ENCODE data around the gene CKAP4. TPM values are rescaled to one million over a fixed set of nuclear protein-coding genes. Genes with fewer than 3 reads are reported as not detected.

The CKAP4 gene
- total and polyA plus RNA-seq, 2 of the 13 experiments (the other 11 are each of a cell fraction or from before 2014, with no cell fraction given) = 39.2 to 70.2 TPM

GRCh38 chr12:106281056-106281782 lies 33.4 kb upstream of the CKAP4 start (continued):
- TF ChIP-seq ZNF512B (CRISPR knock-in tag; IDR thresholded peaks at IDR 0.05; ENCODE audit: borderline replicate concordance) (no peak), PLRG1 (conservative IDR thresholded peaks at IDR 0.05) (no peak), HIVEP1 (CRISPR knock-in tag; IDR thresholded peaks at IDR 0.05) (no peak), ARNT (IDR thresholded peaks at IDR 0.05) (no peak), RERE (CRISPR knock-in tag; IDR thresholded peaks at IDR 0.05; ENCODE audit: low read depth) (peak; percentile 50; the same call in 1 of the 2 replicates), RXRB (CRISPR knock-in tag; IDR thresholded peaks at IDR 0.05; ENCODE audit: borderline replicate concordance) (peak; percentile 57; the same call in 1 of the 2 replicates), BORCS8-MEF2B (CRISPR knock-in tag; IDR thresholded peaks at IDR 0.05) (no peak), ELF3 (CRISPR knock-in tag; IDR thresholded peaks at IDR 0.05) (0 out of 2 replicates have a peak, but pooled peaks have one; percentile 22), ATAD3A (CRISPR knock-in tag; IDR thresholded peaks at IDR 0.05) (no peak), FOSL1 (CRISPR knock-in tag; IDR thresholded peaks at IDR 0.05; ENCODE audit: borderline replicate concordance) (no peak), HNF4A (CRISPR knock-in tag; IDR thresholded peaks at IDR 0.05) (no peak), SMAD3 (CRISPR knock-in tag; IDR thresholded peaks at IDR 0.05) (no peak), BCL6 (CRISPR knock-in tag; IDR thresholded peaks at IDR 0.05) (peak; percentile 91), NR2F2 (IDR thresholded peaks at IDR 0.05; ENCODE audit: borderline replicate concordance, low read depth) (peak; percentile 34; the same call in 1 of the 2 replicates), ZNF614 (CRISPR knock-in tag; IDR thresholded peaks at IDR 0.05; ENCODE audit: borderline replicate concordance) (no peak), SOX6 (IDR thresholded peaks at IDR 0.05) (no peak), SOX6 (CRISPR knock-in tag; IDR thresholded peaks at IDR 0.05) (peak; percentile 46; the same call in 1 of the 2 replicates)
- TF ChIP-seq, protein P1, sequence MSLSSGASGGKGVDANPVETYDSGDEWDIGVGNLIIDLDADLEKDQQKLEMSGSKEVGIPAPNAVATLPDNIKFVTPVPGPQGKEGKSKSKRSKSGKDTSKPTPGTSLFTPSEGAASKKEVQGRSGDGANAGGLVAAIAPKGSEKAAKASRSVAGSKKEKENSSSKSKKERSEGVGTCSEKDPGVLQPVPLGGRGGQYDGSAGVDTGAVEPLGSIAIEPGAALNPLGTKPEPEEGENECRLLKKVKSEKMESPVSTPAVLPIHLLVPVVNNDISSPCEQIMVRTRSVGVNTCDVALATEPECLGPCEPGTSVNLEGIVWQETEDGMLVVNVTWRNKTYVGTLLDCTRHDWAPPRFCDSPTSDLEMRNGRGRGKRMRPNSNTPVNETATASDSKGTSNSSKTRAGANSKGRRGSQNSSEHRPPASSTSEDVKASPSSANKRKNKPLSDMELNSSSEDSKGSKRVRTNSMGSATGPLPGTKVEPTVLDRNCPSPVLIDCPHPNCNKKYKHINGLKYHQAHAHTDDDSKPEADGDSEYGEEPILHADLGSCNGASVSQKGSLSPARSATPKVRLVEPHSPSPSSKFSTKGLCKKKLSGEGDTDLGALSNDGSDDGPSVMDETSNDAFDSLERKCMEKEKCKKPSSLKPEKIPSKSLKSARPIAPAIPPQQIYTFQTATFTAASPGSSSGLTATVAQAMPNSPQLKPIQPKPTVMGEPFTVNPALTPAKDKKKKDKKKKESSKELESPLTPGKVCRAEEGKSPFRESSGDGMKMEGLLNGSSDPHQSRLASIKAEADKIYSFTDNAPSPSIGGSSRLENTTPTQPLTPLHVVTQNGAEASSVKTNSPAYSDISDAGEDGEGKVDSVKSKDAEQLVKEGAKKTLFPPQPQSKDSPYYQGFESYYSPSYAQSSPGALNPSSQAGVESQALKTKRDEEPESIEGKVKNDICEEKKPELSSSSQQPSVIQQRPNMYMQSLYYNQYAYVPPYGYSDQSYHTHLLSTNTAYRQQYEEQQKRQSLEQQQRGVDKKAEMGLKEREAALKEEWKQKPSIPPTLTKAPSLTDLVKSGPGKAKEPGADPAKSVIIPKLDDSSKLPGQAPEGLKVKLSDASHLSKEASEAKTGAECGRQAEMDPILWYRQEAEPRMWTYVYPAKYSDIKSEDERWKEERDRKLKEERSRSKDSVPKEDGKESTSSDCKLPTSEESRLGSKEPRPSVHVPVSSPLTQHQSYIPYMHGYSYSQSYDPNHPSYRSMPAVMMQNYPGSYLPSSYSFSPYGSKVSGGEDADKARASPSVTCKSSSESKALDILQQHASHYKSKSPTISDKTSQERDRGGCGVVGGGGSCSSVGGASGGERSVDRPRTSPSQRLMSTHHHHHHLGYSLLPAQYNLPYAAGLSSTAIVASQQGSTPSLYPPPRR (CRISPR knock-in tag; IDR thresholded peaks at IDR 0.05; ENCODE audit: borderline replicate concordance) = peak; percentile 56; the same call in 1 of the 2 replicates

Measured in HepG2 (cell line).